Left ventricle myocardium inferior (tissue), 1 donor: ENCODE results near the gene TRIM71. TPM values are rescaled to one million over a fixed set of nuclear protein-coding genes. Genes with fewer than 3 reads are reported as not detected.

Experiments used
- DNase-seq: peaks from one replicate; pipeline ENCODE4 v3.0.0-alpha.2; 2020
- H3K27ac ChIP-seq: fragments of 200-600 bp; replicated peaks from 2 replicates; pipeline ENCODE4 v1.8.0; 2021
- H3K27me3 ChIP-seq: fragments of 200-600 bp; 2 replicates; pipeline ENCODE4 v1.8.0; 2021; ENCODE audit warnings: low read depth
- H3K36me3 ChIP-seq: fragments of 200-600 bp; 2 replicates; pipeline ENCODE4 v1.8.0; 2021
- H3K4me1 ChIP-seq: fragments of 200-600 bp; 2 replicates; pipeline ENCODE4 v1.8.0; 2021
- H3K4me3 ChIP-seq: fragments of 200-600 bp; 2 replicates; pipeline ENCODE4 v1.8.0; 2021; ENCODE audit warnings: mild to moderate bottlenecking, moderate library complexity
- H3K9me3 ChIP-seq: fragments of 200-600 bp; replicated peaks from 2 replicates; pipeline ENCODE4 v1.8.0; 2021
- intact Hi-C: fragments of 100-400 bp; cut with micrococcal nuclease; formaldehyde crosslinking; loops from one replicate; pipeline ENCODE4 v1.11.0; 2022
- total RNA-seq: library from RNA; stranded (reverse); fragmentation: NEBNext Ultra II Directional; extraction: Animal tissue kit (Norgen Biotek cat#: 25700); gene quantifications from one replicate; pipeline ENCODE4 v1.2.1, GENCODE V29; 2021
- TF ChIP-seq, protein P1 (sequence below): fragments of 200-600 bp; IDR thresholded peaks from 2 replicates; pipeline ENCODE4 v1.8.0; 2021; ENCODE audit warnings: antibody characterized with exemption, mild to moderate bottlenecking, borderline replicate concordance
- donor health status: DM: no; HTN: yes; CAD: no; lungs with severe emphysema.

Gene TRIM71
- total RNA-seq, 1 donor from 2014 or later, result not detected

DNA sequence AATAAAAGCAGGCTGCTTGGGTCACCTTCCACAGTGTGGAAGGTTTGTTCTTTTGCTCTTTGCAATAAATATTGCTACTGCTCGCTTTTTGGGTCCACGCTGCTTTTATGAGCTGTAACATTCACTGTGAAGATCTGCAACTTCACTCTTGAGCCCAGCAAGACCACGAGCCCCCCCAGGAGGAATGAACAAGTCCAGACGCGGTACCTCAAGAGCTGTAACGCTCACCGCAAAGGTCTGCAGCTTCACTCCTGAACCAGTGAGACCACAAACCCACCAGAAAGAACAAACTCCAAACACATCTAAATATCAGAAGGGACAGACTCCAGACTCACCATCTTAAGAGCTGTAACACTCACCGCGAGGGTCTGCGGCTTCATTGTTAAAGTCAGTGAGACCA, 86.2 kb downstream of the TRIM71 start:
- TF ChIP-seq, protein P1, sequence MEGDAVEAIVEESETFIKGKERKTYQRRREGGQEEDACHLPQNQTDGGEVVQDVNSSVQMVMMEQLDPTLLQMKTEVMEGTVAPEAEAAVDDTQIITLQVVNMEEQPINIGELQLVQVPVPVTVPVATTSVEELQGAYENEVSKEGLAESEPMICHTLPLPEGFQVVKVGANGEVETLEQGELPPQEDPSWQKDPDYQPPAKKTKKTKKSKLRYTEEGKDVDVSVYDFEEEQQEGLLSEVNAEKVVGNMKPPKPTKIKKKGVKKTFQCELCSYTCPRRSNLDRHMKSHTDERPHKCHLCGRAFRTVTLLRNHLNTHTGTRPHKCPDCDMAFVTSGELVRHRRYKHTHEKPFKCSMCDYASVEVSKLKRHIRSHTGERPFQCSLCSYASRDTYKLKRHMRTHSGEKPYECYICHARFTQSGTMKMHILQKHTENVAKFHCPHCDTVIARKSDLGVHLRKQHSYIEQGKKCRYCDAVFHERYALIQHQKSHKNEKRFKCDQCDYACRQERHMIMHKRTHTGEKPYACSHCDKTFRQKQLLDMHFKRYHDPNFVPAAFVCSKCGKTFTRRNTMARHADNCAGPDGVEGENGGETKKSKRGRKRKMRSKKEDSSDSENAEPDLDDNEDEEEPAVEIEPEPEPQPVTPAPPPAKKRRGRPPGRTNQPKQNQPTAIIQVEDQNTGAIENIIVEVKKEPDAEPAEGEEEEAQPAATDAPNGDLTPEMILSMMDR, result no peak
- Histone ChIP-seq H3K4me1 (no peaks in the 10 kb centered on the region), H3K9me3 (no peaks in the 10 kb centered on the region), H3K4me3 (no peak overlapping the region), H3K27me3 (peaks cover 45% of the 10 kb centered on the region), H3K36me3 (no peaks in the 10 kb centered on the region), H3K27ac (no peak overlapping the region)
- intact Hi-C loops, result no loop called here
- no peak for DNase-seq

DNA sequence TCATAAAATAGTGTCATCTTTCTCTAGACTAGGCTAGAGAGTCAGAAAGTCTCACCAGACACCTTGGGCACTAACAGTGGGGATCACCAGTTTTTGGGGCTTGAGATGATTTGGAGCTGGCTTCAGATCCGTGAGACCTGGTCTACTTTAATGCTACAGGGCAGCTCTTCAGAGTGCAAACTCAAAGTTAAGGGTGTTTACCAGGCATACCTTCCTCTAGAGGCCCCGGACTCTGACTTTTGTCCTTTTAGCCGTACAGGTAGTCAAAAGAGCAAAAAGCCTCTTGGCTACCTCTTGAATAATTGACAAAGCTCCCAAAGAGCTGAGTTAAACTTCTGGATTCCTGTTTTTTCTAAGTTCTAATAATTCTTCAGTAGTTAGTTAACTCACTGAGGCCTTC, 92.2 kb downstream of the TRIM71 start:
- H3K27me3 ChIP-seq, result peaks cover 8% of the 10 kb centered on the region
- H3K9me3 ChIP-seq, result no peaks in the 10 kb centered on the region
- no peak for DNase-seq
- intact Hi-C loops, result no loop called here
- H3K4me3 ChIP-seq, result no peak overlapping the region
- TF ChIP-seq, protein P1, result no peak
- H3K27ac ChIP-seq, result no peak overlapping the region
- no peaks in the 10 kb centered on the region for H3K36me3 ChIP-seq
- H3K4me1 ChIP-seq, result no peaks in the 10 kb centered on the region

DNA sequence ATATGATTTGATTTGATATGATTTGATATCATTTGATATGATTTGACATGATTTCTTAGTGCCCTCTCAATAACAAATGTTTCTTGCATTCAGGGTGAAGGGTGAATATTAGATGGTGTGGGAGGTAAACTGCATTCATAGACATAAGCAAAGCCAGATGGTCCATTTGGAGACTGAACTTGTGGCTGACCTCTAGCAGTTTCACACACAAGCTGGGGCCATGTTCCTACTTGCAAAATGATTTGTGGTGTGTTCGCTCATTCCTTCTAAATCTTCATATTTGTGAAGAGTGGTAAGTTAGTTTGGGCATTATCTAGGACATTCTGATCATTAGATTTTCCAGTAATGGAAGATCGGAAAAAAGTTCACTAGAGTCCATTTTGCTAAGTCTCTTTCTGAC, 93.2 kb downstream of the TRIM71 start:
- TF ChIP-seq, protein P1, result no peak

DNA sequence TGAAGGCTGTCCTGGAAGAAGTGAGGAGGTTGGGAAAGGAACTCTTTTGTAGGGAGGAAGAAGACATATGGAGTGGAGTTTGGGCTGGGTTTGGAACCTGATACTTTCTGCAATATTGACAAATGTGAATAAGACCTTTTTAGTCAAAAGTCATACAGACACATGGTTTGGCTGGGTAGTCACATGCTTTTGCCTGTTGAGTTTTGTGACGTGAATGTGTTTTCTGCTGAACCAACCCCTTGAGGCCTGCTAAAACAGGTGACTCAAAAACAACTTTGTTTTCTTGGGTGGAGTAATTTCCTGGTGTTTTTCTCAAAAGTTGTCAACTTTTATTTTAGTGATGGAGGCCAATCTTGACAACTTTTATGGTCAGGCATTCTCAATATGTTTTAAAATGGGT, 94.2 kb downstream of the TRIM71 start:
- Histone ChIP-seq H3K27me3 (no peaks in the 10 kb centered on the region), H3K4me1 (no peaks in the 10 kb centered on the region), H3K27ac (no peak overlapping the region), H3K36me3 (no peaks in the 10 kb centered on the region), H3K9me3 (no peaks in the 10 kb centered on the region), H3K4me3 (no peak overlapping the region)
- intact Hi-C loops, result no loop called here
- no peak for DNase-seq
- TF ChIP-seq, protein P1, result no peak

More for the DNA sequence above, 93.2 kb downstream of the TRIM71 start:
- no peaks in the 10 kb centered on the region for H3K4me1 ChIP-seq
- no peaks in the 10 kb centered on the region for H3K36me3 ChIP-seq
- no peaks in the 10 kb centered on the region for H3K9me3 ChIP-seq
- no peaks in the 10 kb centered on the region for H3K27me3 ChIP-seq
- DNase-seq, result no peak
- no peak overlapping the region for H3K4me3 ChIP-seq
- H3K27ac ChIP-seq, result no peak overlapping the region
- intact Hi-C loops, result no loop called here

DNA sequence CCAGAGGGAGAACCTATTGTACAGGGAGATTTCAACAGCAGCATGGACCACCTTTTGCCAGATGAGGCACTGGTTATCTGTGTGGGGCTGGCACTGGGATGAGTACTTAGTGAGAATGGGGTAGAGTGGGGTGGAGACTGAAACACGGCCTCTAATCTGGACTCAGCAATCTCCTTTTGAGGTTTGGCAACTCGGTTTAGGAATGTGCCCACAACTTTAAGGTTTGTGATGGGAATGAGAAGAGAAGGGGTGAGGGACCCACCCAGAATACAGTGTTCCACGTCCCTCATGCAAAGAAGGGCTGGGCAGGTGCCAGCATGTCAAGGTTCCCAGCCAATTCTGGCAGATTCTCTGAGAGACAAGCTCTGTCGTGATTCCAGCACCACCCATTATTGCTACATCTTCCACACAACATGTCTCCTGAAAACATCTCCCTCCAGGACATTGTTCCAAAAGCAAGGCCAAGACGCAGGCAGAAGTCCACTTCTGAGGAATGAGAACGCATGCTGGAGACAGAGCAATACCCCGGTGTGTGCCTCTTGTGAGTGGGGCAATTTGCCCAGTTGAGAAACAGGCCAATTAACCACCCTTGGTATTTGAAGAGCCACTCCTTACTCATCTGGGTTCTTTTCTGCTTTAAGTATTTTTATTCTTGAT, 96.1 kb downstream of the TRIM71 start:
- Histone ChIP-seq H3K4me1 (no peaks in the 10 kb centered on the region), H3K4me3 (no peak overlapping the region), H3K27me3 (no peaks in the 10 kb centered on the region), H3K36me3 (no peaks in the 10 kb centered on the region), H3K27ac (peak overlapping the region; percentile 36), H3K9me3 (no peaks in the 10 kb centered on the region)
- TF ChIP-seq, protein P1, result no peak
- intact Hi-C loops, result no loop called here
- peak; percentile 28 for DNase-seq
